Psoas muscle (tissue), 8 donors: ENCODE results near the gene SULT1C3. TPM values are rescaled to one million over a fixed set of nuclear protein-coding genes. Genes with fewer than 3 reads are reported as not detected.

Experiments used
- ATAC-seq, 4 donors: fragments of 200-7000 bp; cut with Tn5 transposase; one replicate each; pipeline ENCODE4 v1.9.1; 2020; ENCODE audit warnings: moderate library complexity in 3 of 4, mild to moderate bottlenecking in 2 of 4
- DNase-seq, 2 donors: peaks; one replicate each; pipeline ENCODE4 v3.0.0-alpha.2; 2020
- H3K27ac ChIP-seq: fragments of 200-600 bp; one replicate; pipeline ENCODE4 v1.8.0; 2022
- H3K27me3 ChIP-seq, 3 donors: fragments of 200-600 bp in 1 of 3; one replicate each; pipeline versions ENCODE4 v1.6.1 to v1.8.0; 2013 to 2022; ENCODE audit warnings: low read length in 2 of 3, mild to moderate bottlenecking in 2 of 3, moderate library complexity in 1 of 3; ENCODE audit not compliant: insufficient read depth in 3 of 3
- H3K36me3 ChIP-seq, 2 donors: fragments of 200-600 bp in 1 of 2; one replicate each; pipeline versions ENCODE4 v1.6.1 to v1.8.0; 2013 to 2022; ENCODE audit warnings: low read depth in 1 of 2, mild to moderate bottlenecking in 1 of 2, moderate library complexity in 1 of 2; ENCODE audit not compliant: insufficient read depth in 1 of 2
- H3K4me1 ChIP-seq: fragments of 200-600 bp; one replicate; pipeline ENCODE4 v1.8.0; 2022
- H3K4me3 ChIP-seq: fragments of 200-600 bp; one replicate; pipeline ENCODE4 v1.8.0; 2022; ENCODE audit warnings: mild to moderate bottlenecking
- H3K9me3 ChIP-seq: fragments of 200-600 bp; one replicate; pipeline ENCODE4 v1.8.0; 2022
- WGBS, 3 donors: extraction: QIAGEN DNeasy Blood & Tissue Kit; methylation state at CpG; one replicate each; pipeline versions ENCODE4 v1.1.6 to v1.1.7; 2013; 5-methylcytosine and 5-hydroxymethylcytosine counted together
- intact Hi-C, 2 donors: fragments of 100-400 bp; cut with DNase I; formaldehyde crosslinking; loops; one replicate each; pipeline versions ENCODE4 v1.11.0 to v1.14.2; 2022
- long read RNA-seq, 2 donors: library from polyadenylated mRNA; unstranded; transcript quantifications; one replicate each; pipeline ENCODE4 v2.0.0, GENCODE V29; 2021
- polyA plus RNA-seq, 3 donors: library from polyadenylated mRNA; stranded (reverse); fragments of 200-250 nt; gene quantifications; one replicate each; pipeline ENCODE4 v1.2.3, GENCODE V29; 2013
- total RNA-seq, 4 donors: library from RNA; stranded (reverse); fragmentation: NEBNext Ultra II Directional in 2 of 4; extraction: Animal tissue kit (Norgen Biotek cat#: 25700) in 2 of 4; gene quantifications; one replicate each; pipeline versions ENCODE4 v1.2.1 to v1.2.4, GENCODE V29; 2021 to 2023
- TF ChIP-seq, protein P1 (sequence below): fragments of 200-600 bp; IDR thresholded peaks from one replicate; pipeline ENCODE4 v1.8.0; 2022; ENCODE audit warnings: antibody characterized with exemption
- donor health status: healthy with polysubstance abuse.
- donor health status: DM: no; HTN: no; CAD: no; lungs with moderate emphysema.
- donor health status: Bipolar disorder and iron deficiency.
- donor health status: healthy.
- donor health status: DM: yes; HTN: yes; CAD: no.
- donor health status: DM: no; HTN: no; CAD: no.
- donor health status: DM: no; HTN: no; CAD: no.
- donor health status: DM: yes; HTN: yes; CAD: no.

Gene SULT1C3
- total RNA-seq (not detected), polyA plus RNA-seq (not detected)
- long read RNA-seq, donor 1, result 0 reads
- long read RNA-seq, donor 2, result 0 reads

DNA sequence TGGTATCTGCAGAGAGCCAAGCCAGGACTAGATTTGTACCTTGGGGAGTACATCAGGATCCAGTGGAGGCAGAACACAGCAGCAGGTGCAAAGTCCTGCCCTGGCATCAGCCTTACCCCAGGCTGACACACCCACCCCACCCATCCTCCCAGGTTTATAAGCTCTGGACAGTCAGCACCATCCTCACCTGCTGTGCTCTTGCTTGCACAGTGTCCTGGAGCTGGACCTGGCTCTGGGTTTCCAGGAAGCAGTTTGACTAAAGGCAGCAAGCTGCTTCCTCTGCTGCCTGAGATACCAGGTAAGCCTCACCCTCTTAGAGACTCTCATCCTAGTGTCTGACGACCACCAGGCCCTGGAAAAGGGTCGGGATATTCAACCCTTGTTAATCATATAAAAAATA is at the start of gene SULT1C3:
TSS of gene SULT1C3 (plus strand) at position 183 of the 400 bp plus-strand sequence. CDS start 7,227 bp downstream, outside the sequence.
- Histone ChIP-seq H3K4me3 (no peak within 1 kb of the TSS), H3K36me3 (no peaks in the 10 kb centered on the region), H3K9me3 (no peaks in the 10 kb centered on the region), H3K27me3 (peaks cover 0 to 3% (median 0%) of the 10 kb centered on the region in 3 donors), H3K4me1 (no peaks in the 10 kb centered on the region), H3K27ac (no peak within 1 kb of the TSS)
- no peak for DNase-seq
- TF ChIP-seq, protein P1, sequence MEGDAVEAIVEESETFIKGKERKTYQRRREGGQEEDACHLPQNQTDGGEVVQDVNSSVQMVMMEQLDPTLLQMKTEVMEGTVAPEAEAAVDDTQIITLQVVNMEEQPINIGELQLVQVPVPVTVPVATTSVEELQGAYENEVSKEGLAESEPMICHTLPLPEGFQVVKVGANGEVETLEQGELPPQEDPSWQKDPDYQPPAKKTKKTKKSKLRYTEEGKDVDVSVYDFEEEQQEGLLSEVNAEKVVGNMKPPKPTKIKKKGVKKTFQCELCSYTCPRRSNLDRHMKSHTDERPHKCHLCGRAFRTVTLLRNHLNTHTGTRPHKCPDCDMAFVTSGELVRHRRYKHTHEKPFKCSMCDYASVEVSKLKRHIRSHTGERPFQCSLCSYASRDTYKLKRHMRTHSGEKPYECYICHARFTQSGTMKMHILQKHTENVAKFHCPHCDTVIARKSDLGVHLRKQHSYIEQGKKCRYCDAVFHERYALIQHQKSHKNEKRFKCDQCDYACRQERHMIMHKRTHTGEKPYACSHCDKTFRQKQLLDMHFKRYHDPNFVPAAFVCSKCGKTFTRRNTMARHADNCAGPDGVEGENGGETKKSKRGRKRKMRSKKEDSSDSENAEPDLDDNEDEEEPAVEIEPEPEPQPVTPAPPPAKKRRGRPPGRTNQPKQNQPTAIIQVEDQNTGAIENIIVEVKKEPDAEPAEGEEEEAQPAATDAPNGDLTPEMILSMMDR, result no peak
- no peak for ATAC-seq
- WGBS, 3 donors, result 73 to 85% (median 80%) methylated on average over 2 of the region's 2 CpGs
- intact Hi-C loops, result no loop called here

DNA sequence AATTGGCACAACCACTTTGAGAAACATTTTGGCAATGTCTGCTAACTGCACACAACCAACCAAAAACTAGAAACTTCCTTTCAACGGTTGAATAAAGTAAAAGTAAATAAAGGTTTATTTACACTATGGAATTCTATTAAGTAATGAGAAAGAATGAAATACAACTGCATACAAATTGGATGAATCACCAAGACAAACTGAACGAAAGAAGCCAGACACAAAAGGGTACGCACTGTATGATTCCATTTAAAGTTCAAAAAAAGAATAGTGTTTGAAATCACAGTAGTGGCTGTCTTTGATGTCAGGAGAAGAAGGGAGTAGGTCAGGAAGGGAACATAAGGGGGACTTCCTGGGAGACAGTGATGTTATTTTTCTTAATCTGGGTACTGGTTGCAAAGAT is 46.5 kb upstream of the SULT1C3 start:
- no peaks in the 10 kb centered on the region for H3K9me3 ChIP-seq
- TF ChIP-seq, protein P1, result no peak
- WGBS, 3 donors, result 72 to 79% (median 73%) methylated on average over 3 of the region's 3 CpGs
- H3K27ac ChIP-seq, result no peak overlapping the region
- H3K27me3 ChIP-seq, result no peaks in the 10 kb centered on the region
- intact Hi-C loops, result no loop called here
- H3K36me3 ChIP-seq, result no peaks in the 10 kb centered on the region
- DNase-seq, result no peak
- no peaks in the 10 kb centered on the region for H3K4me1 ChIP-seq
- H3K4me3 ChIP-seq, result no peak overlapping the region
- ATAC-seq, result no peak

DNA sequence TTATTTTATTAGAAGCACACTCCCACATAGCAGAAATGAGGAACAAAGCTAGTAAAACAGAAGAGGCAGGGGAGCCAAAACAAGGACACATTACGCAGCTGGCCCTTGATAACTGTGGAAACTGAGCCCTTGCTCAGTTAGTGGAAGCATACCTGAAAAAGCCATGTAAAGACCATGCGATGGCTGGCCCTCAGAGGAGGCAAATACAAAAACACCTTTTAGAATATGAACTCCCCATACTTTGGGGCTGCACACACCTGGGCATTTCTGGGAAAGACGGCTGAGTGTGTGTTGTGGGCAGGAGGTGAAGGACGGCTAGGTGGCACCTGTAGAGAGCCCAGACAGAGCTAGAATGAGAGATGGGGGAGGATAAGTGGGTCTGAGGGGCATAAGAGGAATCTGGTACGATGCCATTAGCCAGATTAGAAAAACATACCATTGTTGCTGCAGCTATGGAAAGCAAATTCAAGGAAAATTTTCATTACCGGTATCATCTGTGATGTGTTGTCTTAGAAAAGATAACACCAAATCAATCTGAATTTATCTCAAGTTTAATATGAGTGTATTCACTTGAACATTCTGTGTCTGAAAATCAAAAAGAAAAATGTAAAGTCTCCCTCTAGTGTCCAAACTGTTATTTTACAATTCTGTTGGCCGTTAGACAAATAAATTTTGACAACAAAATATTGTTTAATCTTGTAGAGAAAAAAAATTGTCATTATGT is 45.2 kb upstream of the SULT1C3 start:
- Histone ChIP-seq H3K36me3 (no peaks in the 10 kb centered on the region), H3K4me3 (no peak overlapping the region), H3K27me3 (no peaks in the 10 kb centered on the region), H3K9me3 (peaks cover 4% of the 10 kb centered on the region), H3K4me1 (no peaks in the 10 kb centered on the region), H3K27ac (no peak overlapping the region)
- intact Hi-C loops, result no loop called here
- 65 to 66% (median 66%) methylated on average over 7 of the region's 7 CpGs for WGBS, 3 donors
- ATAC-seq (no peak), DNase-seq (no peak)
- TF ChIP-seq, protein P1, result peak; percentile 26

DNA sequence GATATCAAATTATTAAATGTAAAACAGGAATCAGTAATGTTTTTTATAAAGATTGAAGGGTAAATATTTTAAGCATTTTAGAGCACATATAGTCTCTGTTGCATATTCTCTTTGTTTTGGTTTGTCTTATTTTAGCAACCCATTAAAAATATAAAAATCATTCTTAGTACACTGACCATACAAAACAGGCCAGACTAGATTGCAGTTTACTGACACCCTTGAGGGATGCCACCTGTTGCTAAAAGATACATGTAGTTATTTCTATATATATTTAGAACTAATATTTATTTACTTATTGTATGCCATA is 44.7 kb upstream of the SULT1C3 start:
- Histone ChIP-seq H3K36me3 (no peaks in the 10 kb centered on the region), H3K27me3 (no peaks in the 10 kb centered on the region), H3K9me3 (peaks cover 9% of the 10 kb centered on the region), H3K27ac (no peak overlapping the region), H3K4me1 (no peaks in the 10 kb centered on the region), H3K4me3 (no peak overlapping the region)
- ATAC-seq, result no peak
- TF ChIP-seq, protein P1, result no peak
- intact Hi-C loops, result no loop called here
- DNase-seq, result no peak

DNA sequence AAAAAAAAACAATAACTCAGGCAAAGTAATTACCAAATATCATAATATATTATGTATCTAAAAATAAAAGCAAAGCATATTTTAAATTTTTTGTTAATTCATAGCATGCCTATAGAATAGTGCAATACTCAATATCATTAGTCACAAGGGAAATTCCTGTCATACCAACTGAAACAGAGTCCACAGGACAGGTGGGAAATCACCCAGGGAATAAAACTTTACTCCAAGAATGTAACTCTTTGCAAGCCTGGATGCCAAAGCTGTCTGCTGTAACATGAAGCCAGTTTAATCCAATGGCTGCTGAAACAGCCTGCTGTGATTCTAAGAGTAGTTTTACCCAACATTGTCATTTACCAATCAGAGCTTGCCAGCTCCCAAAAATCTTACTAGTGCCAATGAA is 40.0 kb upstream of the SULT1C3 start:
- no peak for DNase-seq
- Histone ChIP-seq H3K36me3 (no peaks in the 10 kb centered on the region), H3K4me1 (no peaks in the 10 kb centered on the region), H3K27me3 (no peaks in the 10 kb centered on the region), H3K4me3 (no peak overlapping the region), H3K27ac (no peak overlapping the region), H3K9me3 (peaks cover 14% of the 10 kb centered on the region)
- TF ChIP-seq, protein P1, result no peak
- intact Hi-C loops, result no loop called here
- ATAC-seq, result no peak
